Right atrium auricular region (tissue), 2 donors: ENCODE results near the gene ADRA2A. TPM values are rescaled to one million over a fixed set of nuclear protein-coding genes. Genes with fewer than 3 reads are reported as not detected.

Experiments used
- DNase-seq: peaks from one replicate; pipeline ENCODE4 v3.0.0-alpha.2; 2019; ENCODE audit warnings: low spot score
- H3K27ac ChIP-seq, 2 donors: fragments of 200-600 bp; sonication (generic); 1 replicate in 1 of 2; 2 replicates in 1 of 2; pipeline ENCODE4 v1.5.1; 2016 to 2019
- H3K27me3 ChIP-seq, 2 donors: fragments of 200-600 bp; sonication (generic); one replicate each; pipeline versions ENCODE4 v1.5.1 to v1.6.0; 2017 to 2019
- H3K36me3 ChIP-seq: fragments of 200-600 bp; sonication (generic); one replicate; pipeline ENCODE4 v1.5.1; 2016
- H3K4me1 ChIP-seq, 2 donors: fragments of 200-600 bp; sonication (generic); one replicate each; pipeline versions ENCODE4 v1.5.1 to v1.6.0; 2017 to 2019
- H3K4me3 ChIP-seq, 2 donors: fragments of 200-600 bp; sonication (generic); 1 replicate in 1 of 2; 2 replicates in 1 of 2; pipeline ENCODE4 v1.5.1; 2017 to 2019; ENCODE audit warnings: mild to moderate bottlenecking in 1 of 2, moderate library complexity in 1 of 2
- H3K9me3 ChIP-seq, 2 donors: fragments of 200-600 bp; sonication (generic); one replicate each; pipeline ENCODE4 v1.5.1; 2019
- CTCF ChIP-seq, 2 donors: fragments of 200-600 bp; sonication (generic); IDR thresholded peaks; one replicate each; pipeline ENCODE4 v1.5.1; 2019; ENCODE audit warnings: antibody characterized with exemption in 2 of 2
- total RNA-seq, 2 donors: library from RNA; depleted of rRNA; stranded (reverse); fragments of >200 nt; gene quantifications; one replicate each; pipeline ENCODE4 v1.1.0, GENCODE V29; 2016

The ADRA2A gene
- total RNA-seq, 2 donors from 2014 or later, result 1.2 to 1.4 TPM

DNA sequence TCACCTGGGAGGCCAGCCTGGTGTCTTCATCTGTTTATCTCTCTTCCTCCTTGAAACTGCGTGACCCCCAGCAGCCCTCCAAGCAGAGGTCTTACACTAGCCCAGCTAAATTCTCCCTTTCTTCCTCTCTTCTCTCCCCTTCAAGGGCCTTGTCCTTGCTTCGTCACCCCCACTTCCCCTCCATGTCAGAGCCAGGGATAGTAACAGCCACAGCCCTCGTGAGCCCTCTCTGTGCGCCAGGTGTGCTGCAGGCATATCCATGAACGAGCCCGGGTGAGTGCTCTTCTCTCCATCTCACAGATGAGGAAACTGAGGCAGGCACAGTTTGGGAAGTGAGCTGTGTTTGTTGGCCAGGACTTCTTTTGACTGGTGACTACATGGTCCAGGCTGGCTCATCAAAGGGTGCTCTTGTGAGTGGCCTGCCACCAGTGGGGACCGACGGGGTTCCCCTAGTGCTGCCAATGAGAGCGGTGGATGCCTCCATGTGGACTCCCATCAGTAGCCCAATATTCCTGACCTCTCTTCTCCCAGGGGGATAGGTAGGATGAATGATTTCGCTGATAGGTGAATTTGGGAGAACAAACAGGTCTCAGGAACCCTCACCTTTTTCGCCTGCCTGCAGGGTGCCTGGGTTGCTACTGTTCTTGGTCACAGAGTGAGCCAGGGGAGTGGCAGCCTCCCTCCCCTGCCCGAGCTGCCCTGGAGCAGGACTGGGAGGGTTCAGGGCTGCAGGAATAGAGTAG lies 38.1 kb downstream of the ADRA2A start:
- Histone ChIP-seq H3K36me3 (no peaks in the 10 kb centered on the region), H3K4me3 (no peak overlapping the region), H3K9me3 (no peaks in the 10 kb centered on the region), H3K27me3 (no peaks in the 10 kb centered on the region), H3K4me1 (no peaks in the 10 kb centered on the region), H3K27ac (no peak overlapping the region)
- DNase-seq, result no peak
- no peak for TF ChIP-seq CTCF (IDR thresholded peaks at IDR 0.05)

- H3K9me3 ChIP-seq, result no peaks in the 10 kb centered on the region
- H3K27me3 ChIP-seq, result no peaks in the 10 kb centered on the region
- H3K4me1 ChIP-seq, result no peaks in the 10 kb centered on the region
- no peak for TF ChIP-seq CTCF (IDR thresholded peaks at IDR 0.05)
- H3K36me3 ChIP-seq, result no peaks in the 10 kb centered on the region
- no peak for DNase-seq
- H3K4me3 ChIP-seq, result no peak overlapping the region
- H3K27ac ChIP-seq, result no peak overlapping the region
These were observed 39.4 kb downstream of the ADRA2A start for GRCh38 chr10:111116211-111116610.

DNA sequence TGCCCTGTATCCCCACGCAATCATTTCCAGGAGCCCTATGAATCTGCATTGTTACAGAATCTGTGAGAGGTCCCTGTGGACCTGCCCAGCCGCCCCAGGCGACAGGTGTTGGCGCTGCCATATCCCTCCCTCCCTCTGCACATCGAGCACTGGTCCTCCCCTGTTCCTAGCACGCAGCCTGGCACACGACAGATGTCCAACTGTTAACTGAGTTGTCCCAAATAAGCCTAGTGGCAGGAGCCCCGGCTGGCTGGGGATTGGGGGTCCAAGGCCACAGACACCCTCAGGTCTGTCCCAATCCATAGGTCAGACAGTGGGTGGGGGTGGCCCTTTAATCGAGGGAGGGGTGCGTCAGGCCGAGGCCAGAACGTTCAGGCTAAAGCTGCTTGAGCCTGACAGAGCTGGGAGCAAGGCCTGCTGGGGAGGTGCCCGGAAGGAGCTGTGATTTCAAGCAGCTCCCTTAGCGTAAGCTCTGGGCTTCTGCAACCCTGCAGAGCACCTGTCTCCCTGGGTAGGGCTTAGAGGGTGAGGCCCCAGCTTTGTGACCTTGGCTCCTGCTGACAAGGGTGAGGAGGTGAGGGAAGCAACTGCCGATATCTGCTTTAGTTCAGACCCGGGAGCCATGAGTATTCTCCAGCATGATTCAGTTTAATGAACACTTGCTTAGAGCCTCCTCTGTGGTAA lies 40.1 kb downstream of the ADRA2A start:
- no peaks in the 10 kb centered on the region for H3K4me1 ChIP-seq
- H3K27me3 ChIP-seq, result no peaks in the 10 kb centered on the region
- H3K9me3 ChIP-seq, result no peaks in the 10 kb centered on the region
- no peak overlapping the region for H3K27ac ChIP-seq
- no peak overlapping the region for H3K4me3 ChIP-seq
- H3K36me3 ChIP-seq, result no peaks in the 10 kb centered on the region
- TF ChIP-seq CTCF (IDR thresholded peaks at IDR 0.05), result no peak
- DNase-seq, result no peak

DNA sequence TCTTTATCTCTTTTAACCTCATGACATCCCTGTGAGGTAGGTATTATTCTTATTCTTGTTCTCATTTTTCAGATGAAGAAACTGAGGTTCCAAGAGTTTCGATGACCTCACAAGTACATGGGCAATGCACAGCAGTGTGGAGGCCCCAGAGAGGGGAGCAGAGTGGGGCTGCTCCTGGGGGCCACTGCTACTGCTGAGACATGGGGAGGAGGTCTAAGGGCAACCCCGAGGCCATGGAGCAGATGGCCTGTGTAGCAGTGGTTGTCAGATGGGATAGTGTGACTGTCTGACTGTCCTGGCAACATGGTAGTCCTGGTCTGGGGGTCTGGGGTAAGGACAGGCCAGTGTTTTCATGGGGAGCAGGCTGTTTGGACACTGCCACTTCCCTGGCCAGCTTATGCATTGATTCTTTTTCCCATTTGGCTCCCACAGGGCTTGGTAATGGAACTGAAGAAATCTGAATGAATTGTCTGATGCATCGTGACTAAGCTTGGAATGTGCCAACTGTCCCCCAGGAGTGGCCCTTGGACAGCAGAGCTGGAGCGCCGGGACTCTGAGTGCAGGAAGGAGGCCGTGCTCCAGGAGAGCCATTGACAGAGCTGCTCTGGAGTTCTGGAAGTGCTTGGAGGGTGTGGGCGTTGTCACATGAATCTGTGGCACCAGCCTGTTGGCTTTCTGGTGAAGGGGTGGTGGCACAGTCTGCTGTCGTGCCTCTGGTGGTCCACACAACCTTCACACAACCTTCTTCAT lies 40.9 kb downstream of the ADRA2A start:
- H3K27me3 ChIP-seq, result no peaks in the 10 kb centered on the region
- H3K27ac ChIP-seq, result no peak overlapping the region
- no peak overlapping the region for H3K4me3 ChIP-seq
- no peaks in the 10 kb centered on the region for H3K36me3 ChIP-seq
- no peak for TF ChIP-seq CTCF (IDR thresholded peaks at IDR 0.05)
- H3K4me1 ChIP-seq, result no peaks in the 10 kb centered on the region
- H3K9me3 ChIP-seq, result no peaks in the 10 kb centered on the region
- no peak for DNase-seq

GRCh38 chr10:111118758-111119157 lies 41.9 kb downstream of the ADRA2A start:
- H3K36me3 ChIP-seq, result no peaks in the 10 kb centered on the region
- no peaks in the 10 kb centered on the region for H3K4me1 ChIP-seq
- H3K27ac ChIP-seq, result no peak overlapping the region
- DNase-seq, result peak; percentile 11
- no peaks in the 10 kb centered on the region for H3K27me3 ChIP-seq
- H3K4me3 ChIP-seq, result no peak overlapping the region
- no peaks in the 10 kb centered on the region for H3K9me3 ChIP-seq
- no peak for TF ChIP-seq CTCF (IDR thresholded peaks at IDR 0.05)
